Renal pelvis (tissue), 4 donors: ENCODE measurements around the gene TBC1D19. TPM values are rescaled to one million over a fixed set of nuclear protein-coding genes. Genes with fewer than 3 reads are reported as not detected.
"Not testable (repeated sequence)": the region's sequence is repeated elsewhere in the genome, so short reads cannot be mapped to it uniquely, and the experiment has no call there.

Source experiments
- DNase-seq: peaks from one replicate; pipeline ENCODE4 v3.0.0-alpha.2; 2013
- polyA plus RNA-seq, 3 donors: library from polyadenylated mRNA; unstranded; fragments of 120-200 nt; gene quantifications; one replicate each; pipeline ENCODE4 v1.2.1, GENCODE V29; 2013; ENCODE audit not compliant: insufficient read length in 3 of 3

TBC1D19 gene
- polyA plus RNA-seq, 3 donors, result 18.4 to 21.9 (median 18.5) TPM

GRCh38 chr4:26679040-26679695 lies 95.3 kb downstream of the TBC1D19 start:
- DNase-seq, result not testable (repeated sequence)

GRCh38 chr4:26682436-26682835 lies 98.6 kb downstream of the TBC1D19 start:
- DNase-seq, result no peak

GRCh38 chr4:26685250-26685649 lies 101.4 kb downstream of the TBC1D19 start:
- no peak for DNase-seq

GRCh38 chr4:26687728-26688127 lies 103.8 kb downstream of the TBC1D19 start:
- DNase-seq, result no peak

GRCh38 chr4:26690506-26690905 lies 106.6 kb downstream of the TBC1D19 start:
- DNase-seq, result no peak

- no peak for DNase-seq
Measured at GRCh38 chr4:26692014-26692726, 108.3 kb downstream of the TBC1D19 start.

GRCh38 chr4:26694131-26694530 lies 110.2 kb downstream of the TBC1D19 start:
- DNase-seq, result not testable (repeated sequence)

GRCh38 chr4:26700110-26700509 lies 116.2 kb downstream of the TBC1D19 start:
- DNase-seq, result no peak

GRCh38 chr4:26701095-26701494 lies 117.2 kb downstream of the TBC1D19 start:
- no peak for DNase-seq

GRCh38 chr4:26701786-26702227 lies 117.9 kb downstream of the TBC1D19 start:
- no peak for DNase-seq

GRCh38 chr4:26707342-26707741 lies 123.5 kb downstream of the TBC1D19 start:
- no peak for DNase-seq

- DNase-seq, result no peak
Measured at GRCh38 chr4:26709246-26709645, 125.4 kb downstream of the TBC1D19 start.

- DNase-seq, result no peak
Measured at GRCh38 chr4:26713563-26714151, 129.8 kb downstream of the TBC1D19 start.

GRCh38 chr4:26715636-26716242 lies 131.9 kb downstream of the TBC1D19 start:
- DNase-seq, result no peak

- DNase-seq, result no peak
Measured at GRCh38 chr4:26717332-26717731, 133.4 kb downstream of the TBC1D19 start.

- no peak for DNase-seq
Measured at GRCh38 chr4:26719954-26720552, 136.2 kb downstream of the TBC1D19 start.

- no peak for DNase-seq
Measured at GRCh38 chr4:26721685-26722084, 137.8 kb downstream of the TBC1D19 start.

- no peak for DNase-seq
Measured at GRCh38 chr4:26723216-26723615, 139.3 kb downstream of the TBC1D19 start.

- DNase-seq, result no peak
Measured at GRCh38 chr4:26724534-26724933, 140.7 kb downstream of the TBC1D19 start.

GRCh38 chr4:26726655-26727387 lies 142.9 kb downstream of the TBC1D19 start:
- DNase-seq, result no peak

GRCh38 chr4:26727844-26728243 lies 144.0 kb downstream of the TBC1D19 start:
- no peak for DNase-seq

- no peak for DNase-seq
Measured at GRCh38 chr4:26729027-26729426, 145.1 kb downstream of the TBC1D19 start.
